Fibroblast of gingiva (primary cell): ENCODE measurements around the gene PRAME.
"Not testable (repeated sequence)": the region's sequence is repeated elsewhere in the genome, so short reads cannot be mapped to it uniquely, and the experiment has no call there.

Source experiments
- DNase-seq: peaks from one replicate; pipeline ENCODE4 v3.0.0-alpha.2; 2011; ENCODE audit warnings: low read depth

The PRAME gene, protein sequence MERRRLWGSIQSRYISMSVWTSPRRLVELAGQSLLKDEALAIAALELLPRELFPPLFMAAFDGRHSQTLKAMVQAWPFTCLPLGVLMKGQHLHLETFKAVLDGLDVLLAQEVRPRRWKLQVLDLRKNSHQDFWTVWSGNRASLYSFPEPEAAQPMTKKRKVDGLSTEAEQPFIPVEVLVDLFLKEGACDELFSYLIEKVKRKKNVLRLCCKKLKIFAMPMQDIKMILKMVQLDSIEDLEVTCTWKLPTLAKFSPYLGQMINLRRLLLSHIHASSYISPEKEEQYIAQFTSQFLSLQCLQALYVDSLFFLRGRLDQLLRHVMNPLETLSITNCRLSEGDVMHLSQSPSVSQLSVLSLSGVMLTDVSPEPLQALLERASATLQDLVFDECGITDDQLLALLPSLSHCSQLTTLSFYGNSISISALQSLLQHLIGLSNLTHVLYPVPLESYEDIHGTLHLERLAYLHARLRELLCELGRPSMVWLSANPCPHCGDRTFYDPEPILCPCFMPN

DNA sequence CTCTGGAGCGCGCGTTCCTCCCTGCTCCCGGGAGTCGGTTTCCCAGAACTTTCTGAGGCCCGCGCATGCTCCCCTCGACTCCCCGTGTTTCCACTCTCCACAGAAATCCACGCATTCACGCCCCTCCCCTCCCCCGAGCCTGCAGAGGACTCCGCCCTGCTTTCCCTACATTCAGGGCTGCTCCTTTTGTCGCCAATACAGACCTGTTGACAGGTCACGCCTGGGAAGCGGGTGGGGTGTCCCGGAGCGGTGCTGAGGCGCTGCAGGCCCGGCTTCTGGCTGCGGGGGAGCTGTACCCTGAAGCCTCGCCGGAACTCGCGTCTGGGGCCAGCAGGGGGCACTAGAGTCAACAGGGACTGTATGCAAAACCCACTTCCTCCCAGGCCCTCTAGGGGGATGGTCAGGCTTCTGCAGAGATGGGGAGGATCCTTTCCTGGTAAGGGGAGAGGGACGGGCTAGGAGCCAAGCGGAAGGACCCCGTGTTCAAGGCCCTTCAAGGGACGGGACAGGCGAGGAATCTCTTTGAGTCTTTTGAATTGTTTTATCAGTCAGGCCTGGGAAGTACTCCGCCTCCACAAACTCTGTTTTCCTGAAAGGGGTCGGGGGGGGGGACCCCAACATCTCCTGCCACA lies at the start of gene PRAME:
Gene PRAME (minus strand): TSS at position 294 of the 632 bp plus-strand sequence. CDS start 2,433 bp downstream, outside the sequence.
- DNase-seq = no peak

DNA sequence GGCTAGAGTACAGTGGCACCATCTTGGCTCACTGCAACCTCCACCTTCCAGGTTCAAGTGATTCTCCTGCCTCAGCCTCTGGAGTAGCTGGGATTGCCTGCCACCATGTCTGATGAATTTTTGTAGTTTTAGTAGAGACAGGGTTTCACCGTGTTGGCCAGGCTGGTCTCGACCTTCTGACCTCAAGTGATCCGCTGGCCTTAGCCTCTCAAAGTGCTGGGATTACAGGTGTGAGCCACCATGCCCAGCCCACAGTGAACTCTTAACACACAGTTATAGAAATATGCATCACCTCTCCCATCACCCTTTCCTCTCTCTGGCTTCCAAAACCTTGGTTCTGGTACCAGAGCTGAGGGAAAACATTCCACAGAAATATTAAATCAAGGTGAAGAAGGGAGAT lies 49.0 kb upstream of the PRAME start:
- not testable (repeated sequence) for DNase-seq

DNA sequence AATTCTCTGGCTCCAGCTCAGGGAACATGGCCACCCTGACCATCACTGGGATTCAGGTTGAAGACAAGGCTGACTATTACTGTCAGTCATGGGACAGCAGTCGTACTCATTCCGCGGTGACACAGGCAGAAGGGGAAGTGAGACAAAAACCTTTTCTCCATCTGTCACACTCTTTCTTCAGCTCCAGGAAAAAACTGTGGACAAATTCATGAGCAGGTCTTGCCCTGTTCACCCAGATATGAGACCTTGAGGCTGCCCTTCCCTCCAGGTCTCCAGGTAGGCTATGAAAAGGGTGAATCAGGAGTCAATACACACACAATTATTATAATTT lies 46.0 kb upstream of the PRAME start:
- DNase-seq = no peak

DNA sequence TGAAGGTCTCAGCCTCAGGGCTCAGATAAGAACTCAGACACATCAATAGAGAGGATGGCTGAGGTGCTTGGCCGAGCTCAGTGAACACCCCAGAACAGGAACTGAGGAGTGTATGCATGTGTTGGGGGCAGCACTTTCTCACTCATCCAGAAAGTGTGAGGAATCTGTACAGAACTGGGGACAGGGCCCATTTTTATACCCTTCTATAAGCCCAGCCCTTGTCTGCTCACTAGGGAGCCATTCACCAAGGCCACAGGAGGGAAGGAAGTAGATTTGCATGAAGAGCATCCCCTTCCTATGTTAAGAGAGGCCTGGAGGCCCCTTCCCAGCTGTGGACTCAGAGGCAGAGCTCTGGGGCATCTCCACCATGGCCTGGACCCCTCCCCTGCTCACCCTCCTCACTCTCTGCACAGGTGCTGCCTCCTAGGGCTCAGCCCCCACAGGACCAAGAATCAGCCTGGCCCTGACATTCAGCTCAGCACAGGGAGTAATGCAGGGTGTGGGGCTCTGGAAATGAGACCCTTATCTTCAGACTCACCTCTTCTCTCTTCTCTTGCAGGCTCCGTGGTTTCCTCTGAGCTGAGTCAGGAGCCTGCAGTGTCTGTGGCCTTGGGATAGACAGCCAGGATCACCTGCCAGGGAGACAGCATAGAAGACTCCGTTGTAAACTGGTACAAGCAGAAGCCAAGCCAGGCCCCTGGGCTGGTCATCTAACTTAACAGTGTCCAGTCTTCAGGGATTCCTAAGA lies 45.4 kb upstream of the PRAME start:
- no peak for DNase-seq

DNA sequence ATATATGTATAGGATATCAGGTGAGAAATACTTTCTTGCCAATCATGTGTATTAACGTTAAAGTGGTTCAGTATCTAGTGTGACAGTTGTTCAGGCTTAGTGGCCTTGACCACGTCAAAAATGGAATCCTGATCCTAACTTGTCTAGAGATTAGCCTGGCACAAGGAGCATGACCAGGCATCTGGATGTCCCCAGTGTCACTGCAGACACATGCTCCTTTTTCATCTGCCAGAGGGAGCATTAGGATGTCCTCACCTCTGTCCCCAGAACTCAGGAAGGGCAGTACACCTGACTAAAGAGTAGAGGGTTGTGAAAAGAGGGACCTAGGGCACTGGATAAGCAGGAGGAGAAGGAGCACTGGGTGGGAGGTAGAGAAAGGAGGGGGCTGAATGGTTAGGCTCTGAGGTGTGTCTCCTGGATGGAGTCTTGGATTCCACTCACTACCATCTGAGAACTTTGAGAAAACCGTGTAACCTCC lies 44.4 kb upstream of the PRAME start:
- no peak for DNase-seq

DNA sequence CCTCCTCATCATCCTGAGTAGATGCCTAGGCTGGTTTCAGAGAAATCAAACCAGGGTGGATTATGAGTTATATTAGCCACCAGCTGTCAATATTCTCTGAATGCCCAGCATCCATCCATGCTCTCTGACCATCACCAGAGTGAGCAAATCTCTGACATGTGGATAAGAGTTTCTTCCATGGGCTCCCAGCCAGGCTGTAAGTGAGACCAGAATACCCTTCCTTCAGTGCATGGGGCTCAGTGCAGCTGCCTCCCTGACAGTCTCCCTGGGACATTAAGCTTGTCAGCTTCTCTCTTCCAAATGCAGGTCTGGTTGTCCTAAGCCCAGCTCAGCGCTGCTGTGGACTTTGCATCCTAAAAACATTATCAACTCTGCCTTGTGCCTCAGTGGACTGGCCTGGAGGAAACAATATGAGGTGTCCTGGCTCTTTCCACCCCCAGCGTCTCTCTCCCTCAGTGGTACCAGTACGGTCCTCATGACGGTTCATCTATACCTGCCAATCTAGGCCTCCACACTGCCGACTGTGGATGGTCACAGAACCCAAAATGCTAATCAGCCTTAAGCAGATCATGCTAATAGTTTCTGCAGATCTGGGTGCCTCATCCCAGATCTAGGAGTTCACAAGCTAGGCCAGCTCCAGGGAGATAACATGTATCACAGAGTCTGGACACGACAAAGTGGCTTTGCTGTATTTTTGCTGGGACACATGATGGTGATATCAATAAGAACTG lies 41.6 kb upstream of the PRAME start:
- no peak for DNase-seq

DNA sequence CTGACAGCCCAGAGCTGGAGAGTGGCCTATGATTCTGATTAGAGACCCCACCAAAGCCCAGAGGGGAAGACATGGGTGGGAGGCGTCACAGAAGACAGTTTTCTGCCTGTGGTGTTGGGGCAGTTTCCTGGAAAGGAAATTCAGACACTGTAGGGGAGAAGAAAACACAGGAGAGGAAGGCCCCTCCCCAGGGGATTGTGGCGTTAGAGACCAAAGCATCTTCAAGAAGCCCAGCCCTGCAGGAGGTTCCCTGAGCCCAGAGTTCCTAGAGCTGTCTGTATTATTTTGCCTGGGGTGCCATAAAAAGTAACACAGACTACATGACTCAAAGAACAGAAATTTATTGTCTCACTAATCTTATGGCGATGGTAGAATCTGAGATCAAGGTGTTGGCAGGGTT lies 40.2 kb upstream of the PRAME start:
- no peak for DNase-seq

DNA sequence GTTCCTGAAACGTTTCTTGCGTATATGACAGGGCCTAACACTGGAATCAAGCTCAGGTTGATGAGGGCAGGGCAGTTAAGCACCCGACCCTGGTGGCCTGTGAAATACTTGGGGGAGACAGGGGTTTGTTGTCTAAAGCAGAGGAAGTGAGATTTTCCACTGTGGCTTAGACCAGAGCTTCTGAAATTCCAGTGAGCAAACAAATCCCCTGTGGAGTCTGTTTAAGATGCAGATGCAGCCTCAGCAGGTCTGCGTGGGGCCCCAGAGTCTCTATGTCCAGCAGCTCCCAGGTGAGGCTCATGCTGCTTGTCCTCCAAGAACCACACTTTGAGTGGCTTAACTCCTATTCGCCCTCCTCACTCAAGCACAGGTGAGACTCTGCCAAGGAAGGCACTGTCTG lies 39.1 kb upstream of the PRAME start:
- DNase-seq = no peak

DNA sequence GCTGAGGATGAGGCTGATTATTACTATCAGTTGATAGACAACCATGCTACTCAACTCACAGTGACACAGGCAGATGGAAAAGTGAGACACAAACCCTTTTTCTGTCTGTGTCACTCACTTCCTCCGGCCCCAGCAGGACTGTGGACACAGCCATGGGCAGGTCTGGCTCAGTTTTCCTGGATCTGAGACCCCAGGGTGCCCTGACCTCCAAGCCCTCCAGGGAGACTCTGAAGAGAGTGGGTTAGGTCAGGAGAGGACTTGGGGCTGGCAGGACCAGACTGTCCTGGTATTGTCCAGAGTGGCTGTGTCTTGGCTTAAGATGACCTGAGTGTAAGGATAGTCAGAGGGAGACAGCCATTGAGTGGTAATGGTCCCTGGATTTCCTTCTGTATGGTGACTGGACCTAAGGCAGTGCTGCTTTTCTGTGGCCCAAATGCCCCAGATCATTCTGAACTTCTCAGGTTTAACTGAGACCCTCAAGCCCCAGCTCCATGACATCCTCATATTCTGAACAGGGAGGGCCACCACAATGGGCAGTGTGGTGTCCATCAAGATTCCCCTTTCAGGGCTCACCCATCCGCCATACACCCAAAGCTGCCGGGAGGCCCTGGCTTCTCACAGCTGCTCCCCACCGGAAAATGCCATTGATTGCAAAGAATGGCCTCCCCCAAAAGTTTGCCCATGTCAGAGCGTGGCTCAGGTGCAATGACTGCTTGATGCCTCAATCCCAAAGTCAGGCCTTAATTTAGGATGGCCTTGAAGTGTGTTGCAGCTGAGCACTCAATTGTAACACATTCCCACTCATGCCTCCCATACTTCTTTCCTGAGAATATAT lies 36.2 kb upstream of the PRAME start:
- no peak for DNase-seq

DNA sequence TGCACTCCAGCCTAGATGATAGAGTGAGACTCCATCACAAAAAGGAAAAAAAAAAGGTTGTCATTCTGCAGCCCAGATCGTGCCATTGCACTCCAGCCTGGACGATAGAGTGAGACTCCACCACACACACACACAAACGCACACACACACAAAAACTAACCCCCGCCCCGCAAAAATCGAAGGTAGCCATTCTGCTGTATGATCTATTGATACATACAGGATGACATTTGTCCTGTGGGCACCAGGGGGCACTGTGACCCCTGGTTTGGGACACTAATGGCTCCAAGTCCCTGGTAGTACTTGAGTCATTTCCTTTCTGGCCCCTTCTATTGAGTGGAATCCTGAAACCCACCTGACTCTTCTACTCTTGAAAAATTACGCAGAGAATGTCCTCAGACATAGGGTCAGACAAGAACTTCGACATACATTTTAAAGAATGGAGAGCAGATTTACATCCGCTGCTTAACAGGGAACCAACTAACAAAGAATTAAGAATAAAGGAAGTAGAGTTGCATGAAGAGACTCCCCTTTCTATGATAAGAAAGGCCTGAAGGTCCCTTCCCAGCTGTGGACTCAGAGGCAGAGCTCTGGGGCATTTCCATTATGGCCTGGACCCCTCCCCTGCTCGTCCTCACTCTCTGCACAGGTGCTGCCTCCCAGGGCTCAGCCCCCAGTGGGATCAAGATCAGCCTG lies 35.0 kb upstream of the PRAME start:
- DNase-seq = peak; percentile 40

DNA sequence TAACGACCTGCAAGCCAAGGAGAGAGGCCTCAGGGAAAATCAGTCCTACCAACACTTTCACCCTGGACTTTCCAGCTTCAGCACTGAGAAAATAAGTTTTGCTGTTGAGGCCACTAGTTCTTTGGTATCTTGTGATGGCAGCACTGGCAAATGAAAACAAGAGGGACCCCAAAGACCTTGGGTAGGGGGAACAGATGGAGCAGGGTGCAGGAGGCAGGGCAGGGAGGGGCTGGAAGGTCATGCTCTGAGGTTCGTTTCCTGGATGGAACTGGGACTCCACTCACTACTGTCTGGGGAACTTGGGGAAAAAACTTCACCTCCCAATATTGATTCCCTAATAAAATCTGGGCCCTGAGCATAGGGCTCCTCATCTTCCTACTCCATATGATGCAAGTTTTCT lies 34.2 kb upstream of the PRAME start:
- DNase-seq = no peak

DNA sequence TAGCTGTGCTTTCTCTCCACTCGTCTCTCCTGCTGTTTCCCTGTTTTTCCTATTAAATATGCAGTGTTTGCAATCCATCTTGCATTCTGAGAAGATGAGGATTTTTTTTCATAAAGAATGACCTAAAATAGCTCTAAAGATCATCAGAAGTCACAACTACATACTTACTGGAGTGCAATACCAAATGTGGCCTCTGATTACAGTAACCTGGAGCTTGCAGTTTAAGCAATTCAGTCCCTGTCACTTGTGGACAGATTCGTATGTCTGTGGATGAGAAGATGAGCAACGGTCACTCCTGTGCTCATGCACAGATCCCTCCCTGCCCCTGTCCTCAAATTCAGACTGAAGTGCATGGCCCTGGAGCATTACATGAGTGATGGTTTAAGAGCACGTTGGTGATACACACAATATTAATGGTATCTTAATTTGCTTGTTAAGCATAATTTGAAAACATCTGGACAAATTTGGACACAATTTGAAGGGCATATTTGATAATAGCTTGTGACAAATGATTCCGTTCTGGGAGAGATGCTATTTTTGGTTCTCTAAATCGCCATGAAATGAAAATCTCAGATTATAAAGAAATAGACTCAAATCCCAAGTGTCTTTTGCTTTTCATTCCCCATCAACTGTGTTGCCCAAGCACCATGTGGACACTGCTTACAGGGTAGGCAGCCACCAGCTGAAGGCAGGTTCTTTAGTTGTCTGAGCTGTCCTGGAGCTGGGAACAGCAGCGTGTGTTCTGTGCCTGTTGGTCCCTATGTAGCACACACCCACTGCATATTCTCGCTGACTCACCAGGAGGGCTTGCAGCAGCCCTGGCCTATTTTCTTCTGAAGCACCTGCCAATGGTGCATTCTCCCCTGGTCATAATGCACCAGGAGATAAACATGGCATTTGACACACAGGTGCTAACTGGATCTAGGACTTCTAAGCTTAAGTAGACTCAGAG lies 32.6 kb upstream of the PRAME start:
- DNase-seq = no peak

DNA sequence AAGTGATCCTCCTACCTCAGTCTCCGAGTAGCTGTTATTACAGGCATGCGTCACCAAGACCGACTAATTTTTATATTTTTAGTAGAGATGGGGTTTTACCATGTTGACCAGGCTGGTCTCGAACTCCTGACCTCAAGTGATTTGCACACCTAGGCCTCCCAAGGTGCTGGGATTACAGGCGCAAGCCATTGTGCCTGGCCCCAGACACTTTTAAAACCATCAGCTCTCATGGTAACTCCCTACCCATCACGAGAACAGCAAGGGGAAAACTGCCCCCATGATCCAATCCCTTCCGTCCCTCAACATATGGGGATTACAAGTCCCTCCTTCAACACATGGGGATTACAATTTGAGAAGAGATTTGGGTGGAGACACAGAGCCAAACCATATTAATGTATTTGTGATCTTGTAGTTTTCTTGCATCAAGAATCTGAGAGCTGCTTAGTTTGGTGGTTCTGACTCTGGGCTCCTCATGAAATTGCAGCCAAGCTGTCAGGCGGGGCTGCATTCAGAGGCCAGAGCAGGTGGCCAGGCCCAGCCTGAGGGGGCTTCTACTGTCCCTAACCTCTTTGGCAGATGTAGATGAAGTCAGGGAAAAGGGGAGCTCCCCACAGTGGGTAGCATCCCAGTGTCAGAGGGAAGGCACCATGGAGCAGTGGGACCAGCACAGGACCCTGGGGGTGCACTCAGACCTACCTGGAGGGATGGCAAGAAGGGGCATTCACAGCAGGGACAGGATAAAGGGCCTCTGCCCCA lies 31.2 kb upstream of the PRAME start:
- no peak for DNase-seq

DNA sequence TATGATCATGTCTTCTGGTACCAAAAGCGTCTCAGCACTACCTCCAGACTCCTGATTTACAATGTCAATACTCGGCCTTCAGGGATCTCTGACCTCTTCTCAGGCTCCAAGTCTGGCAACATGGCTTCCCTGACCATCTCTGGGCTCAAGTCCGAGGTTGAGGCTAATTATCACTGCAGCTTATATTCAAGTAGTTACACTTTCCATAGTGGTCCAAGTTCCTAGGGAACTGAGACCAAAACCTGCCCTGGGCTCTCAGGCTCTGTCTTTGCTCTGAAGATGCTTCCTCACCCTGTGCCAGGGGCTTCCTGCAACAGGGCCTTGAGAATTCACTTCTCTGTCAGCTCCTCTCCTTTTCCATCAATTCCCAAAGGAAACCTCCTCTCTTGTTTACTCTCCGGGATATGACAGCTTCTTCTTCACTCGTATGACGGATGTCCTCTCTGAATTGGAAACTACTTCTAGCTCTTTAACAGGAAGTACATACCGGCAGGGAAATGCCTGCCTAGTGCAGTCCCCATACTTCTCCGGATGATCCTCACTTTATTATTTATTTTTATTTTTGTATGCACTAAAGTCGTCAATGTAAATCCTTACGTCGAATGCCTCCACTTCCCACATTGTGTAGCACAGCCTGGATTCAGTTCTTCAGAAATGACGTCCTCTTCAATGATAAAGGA lies 29.6 kb upstream of the PRAME start:
- no peak for DNase-seq

DNA sequence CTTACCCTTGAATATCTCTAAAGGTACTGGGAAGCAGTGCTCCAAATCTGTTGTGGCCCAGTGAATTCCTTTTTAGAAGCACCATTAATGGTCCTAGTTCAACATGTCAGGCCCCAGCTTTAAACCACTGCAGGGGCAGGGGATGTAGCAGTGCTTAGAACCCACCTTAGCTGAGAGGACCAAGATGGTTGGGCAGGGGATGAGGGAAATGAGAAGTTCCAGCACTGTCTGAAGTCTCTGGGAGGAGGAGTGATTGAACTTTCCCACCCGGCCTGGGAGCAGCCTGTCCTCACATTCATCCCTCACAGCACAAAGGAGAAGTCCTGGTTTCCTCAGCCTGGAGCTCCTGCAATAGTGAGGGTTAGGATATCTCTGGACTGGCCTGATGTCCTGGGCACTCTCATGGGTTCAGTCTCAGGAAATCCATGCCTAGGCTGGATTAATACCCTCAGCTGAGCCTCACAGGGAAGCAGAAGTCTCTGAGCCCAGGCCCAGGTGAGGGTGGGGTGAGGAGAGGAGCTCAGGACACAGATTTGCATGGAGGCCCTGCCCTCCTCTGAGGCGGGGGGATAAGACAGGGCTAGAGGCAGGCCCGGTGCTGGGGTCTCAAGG lies 28.6 kb upstream of the PRAME start:
- no peak for DNase-seq

DNA sequence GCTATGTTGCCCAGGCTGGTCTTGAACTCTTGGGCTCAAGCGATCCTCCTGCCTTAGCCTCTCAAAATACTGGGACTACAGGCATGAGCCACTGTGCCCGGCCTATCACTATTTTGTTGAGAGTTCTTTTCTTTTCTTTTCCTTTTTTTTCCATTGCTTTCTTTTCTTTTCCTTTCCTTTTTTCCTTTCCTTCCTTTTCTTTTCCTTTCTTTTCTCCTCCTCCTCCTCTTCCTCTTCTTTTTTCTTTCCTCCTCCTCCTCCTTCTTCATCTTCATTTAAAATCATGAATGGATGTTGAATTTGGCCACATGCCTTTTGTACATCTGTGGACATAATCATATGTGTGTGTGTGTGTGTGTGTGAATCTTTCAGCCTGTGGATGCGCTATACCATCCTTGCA lies 25.7 kb upstream of the PRAME start:
- no peak for DNase-seq

DNA sequence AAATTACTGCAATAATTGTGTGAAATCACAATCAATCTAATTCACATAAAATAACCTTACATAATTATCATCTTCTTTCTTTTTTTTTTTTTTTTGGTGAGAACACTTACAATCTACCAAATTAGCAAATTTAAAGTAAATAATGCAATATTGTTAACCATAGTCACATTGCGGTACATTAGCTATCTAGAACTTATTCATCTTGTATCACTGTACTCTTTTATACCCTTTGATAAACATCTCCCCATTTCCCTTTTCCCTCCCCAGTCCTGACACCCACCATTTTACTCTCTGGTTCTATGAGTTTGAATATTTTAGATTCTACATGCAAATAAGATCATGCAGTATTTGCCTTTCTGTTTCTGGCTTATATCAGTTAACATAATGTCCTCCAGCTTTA lies 24.0 kb upstream of the PRAME start:
- DNase-seq = no peak

DNA sequence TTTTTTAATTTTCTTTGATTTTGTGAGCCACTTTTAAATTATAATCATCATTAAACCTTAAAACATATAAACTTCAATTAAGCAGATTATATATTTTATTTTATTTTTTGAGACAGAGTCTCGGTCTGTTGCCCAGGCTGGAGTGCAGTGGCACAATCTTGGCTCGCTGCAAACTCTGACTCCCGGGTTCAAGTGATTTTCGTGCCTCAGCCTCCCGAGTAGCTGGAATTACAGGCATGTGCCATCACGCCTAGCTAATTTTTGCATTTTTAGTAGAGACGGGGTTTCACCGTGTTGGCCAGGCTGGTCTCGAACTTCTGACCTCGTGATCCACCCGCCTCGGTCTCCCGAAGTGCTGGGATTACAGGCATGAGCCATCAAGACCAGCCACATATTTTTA lies 22.5 kb upstream of the PRAME start:
- not testable (repeated sequence) for DNase-seq
